Medulla oblongata (tissue), 1 donor: ENCODE results near the gene KIF12.

Source experiments
- DNase-seq: peaks from one replicate; pipeline ENCODE4 v3.0.0-alpha.2; 2015; ENCODE audit errors: extremely low spot score

The KIF12 gene

GRCh38 chr9:114123031-114123977 is 24.2 kb upstream of the KIF12 start:
- DNase-seq, result no peak

- DNase-seq, result no peak
Measured at GRCh38 chr9:114122136-114123027, 23.3 kb upstream of the KIF12 start.

- DNase-seq, result no peak
Measured at GRCh38 chr9:114121227-114122135, 22.4 kb upstream of the KIF12 start.

- no peak for DNase-seq
Measured at GRCh38 chr9:114120192-114121014, 21.3 kb upstream of the KIF12 start.

GRCh38 chr9:114119242-114120191 is 20.4 kb upstream of the KIF12 start:
- DNase-seq, result no peak

GRCh38 chr9:114117996-114118830 is 19.1 kb upstream of the KIF12 start:
- DNase-seq, result peak; percentile 39

GRCh38 chr9:114117614-114117995 is 18.5 kb upstream of the KIF12 start:
- DNase-seq, result no peak

GRCh38 chr9:114116126-114116747 is 17.1 kb upstream of the KIF12 start:
- DNase-seq, result peak; percentile 27

- DNase-seq, result no peak
Measured at GRCh38 chr9:114115654-114116125, 16.6 kb upstream of the KIF12 start.

GRCh38 chr9:114114364-114114763 is 15.3 kb upstream of the KIF12 start:
- no peak for DNase-seq

GRCh38 chr9:114112778-114113584 is 13.9 kb upstream of the KIF12 start:
- peak; percentile 29 for DNase-seq

GRCh38 chr9:114112325-114112724 is 13.2 kb upstream of the KIF12 start:
- no peak for DNase-seq

- no peak for DNase-seq
Measured at GRCh38 chr9:114110180-114110579, 11.1 kb upstream of the KIF12 start.

- DNase-seq, result no peak
Measured at GRCh38 chr9:114109124-114109523, 10.0 kb upstream of the KIF12 start.

GRCh38 chr9:114108016-114108833 is 9.1 kb upstream of the KIF12 start:
- peak; percentile 94 for DNase-seq
